Esophagus mucosa (tissue), 1 donor: ENCODE measurements around the gene WRNIP1. TPM values are rescaled to one million over a fixed set of nuclear protein-coding genes. Genes with fewer than 3 reads are reported as not detected.
"Not testable (repeated sequence)": the region's sequence is repeated elsewhere in the genome, so short reads cannot be mapped to it uniquely, and the experiment has no call there.

Source experiments
- ATAC-seq: fragments of 200-7000 bp; cut with Tn5 transposase; one replicate; pipeline ENCODE4 v1.9.1; 2020
- total RNA-seq: library from RNA; stranded (reverse); gene quantifications from one replicate; pipeline ENCODE4 v1.2.4, GENCODE V29; 2023
- donor health status: DM: yes; HTN: yes; CAD: no.

Gene WRNIP1
- total RNA-seq, 1 donor from 2014 or later: 41.2 TPM

GRCh38 chr6:2786269-2786668, 21.1 kb downstream of the WRNIP1 start:
- no peak for ATAC-seq

DNA sequence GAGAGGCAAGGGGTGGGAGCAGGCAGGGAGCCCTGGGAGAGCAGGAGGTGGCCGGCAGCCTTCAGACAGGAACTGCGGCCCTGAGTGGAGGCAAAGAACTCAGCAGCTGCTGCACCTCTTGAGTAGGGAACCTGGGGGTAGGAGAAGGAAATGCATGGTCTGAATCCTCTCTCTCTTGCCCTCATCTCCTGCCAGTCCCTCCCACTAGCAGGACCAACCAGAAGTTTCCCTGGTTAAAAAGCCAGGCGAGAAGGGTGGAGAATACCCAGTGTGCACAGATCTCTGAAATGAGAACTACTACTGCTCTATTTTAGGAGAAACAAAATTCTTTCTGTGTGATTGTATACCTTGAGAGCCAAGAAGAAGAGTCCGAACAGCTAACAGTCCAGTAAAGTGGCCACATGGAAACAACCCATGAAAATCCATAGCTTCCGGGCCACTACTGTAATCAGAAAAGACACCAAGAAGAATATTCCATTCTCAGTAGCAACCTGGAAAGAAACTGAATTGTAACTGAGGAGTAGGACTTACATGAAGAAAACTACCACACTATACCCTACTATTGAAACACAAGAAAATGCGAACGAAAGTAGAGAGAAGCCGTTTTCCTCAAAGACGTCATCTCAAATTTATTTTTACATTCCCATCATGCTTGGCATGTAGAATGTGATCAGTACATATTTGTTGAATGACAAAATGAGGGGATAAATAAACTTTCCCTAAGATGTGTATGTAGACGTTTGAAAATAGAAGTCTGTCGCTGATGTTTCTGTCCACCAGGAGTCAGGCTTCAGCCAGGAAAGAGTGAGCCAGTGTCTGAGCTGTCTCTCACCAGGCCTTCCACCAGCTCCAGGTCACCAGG, 25.6 kb downstream of the WRNIP1 start:
- ATAC-seq: peak; percentile 58

- ATAC-seq: no peak
Observed at GRCh38 chr6:2791450-2791974, 26.3 kb downstream of the WRNIP1 start.

DNA sequence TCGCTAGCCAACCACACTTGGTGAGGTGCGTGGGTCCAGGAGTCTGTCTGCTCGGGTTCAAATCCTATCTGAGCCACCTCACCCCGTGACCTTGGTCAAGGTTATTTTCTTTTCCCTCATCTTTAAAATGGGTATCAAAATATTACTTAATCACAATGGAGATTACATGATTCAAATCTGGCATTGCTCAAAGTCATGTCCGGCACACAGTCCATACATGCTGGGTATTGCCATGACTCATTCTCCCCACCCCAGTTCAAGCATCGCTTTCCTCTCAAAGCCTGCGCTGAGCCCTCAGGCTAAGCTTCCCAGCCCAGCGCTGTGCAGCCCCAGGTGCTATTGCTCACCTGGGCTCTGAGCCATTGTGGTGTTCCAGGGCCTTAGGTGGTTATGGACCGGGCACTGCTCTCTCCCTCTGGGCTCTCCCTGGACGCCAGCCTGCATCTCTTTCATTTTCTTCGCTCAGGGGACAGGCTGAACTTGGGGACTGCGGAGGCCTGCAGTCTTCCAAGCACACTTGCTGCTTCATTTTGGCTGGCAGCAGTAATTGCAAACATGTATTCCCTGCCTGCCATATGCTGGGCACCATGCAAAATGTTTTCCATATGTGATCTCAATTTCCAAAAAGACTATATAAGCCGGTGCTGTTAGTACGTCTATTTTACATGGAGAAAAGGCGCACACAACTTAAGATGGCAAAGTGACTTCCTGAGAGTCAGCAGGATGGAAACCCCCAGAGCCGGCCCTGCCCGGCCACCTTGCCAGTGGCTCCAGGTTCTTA, 27.3 kb downstream of the WRNIP1 start:
- peak; percentile 86 for ATAC-seq

- ATAC-seq: peak; percentile 64
Observed at GRCh38 chr6:2793534-2794151, 28.4 kb downstream of the WRNIP1 start.

DNA sequence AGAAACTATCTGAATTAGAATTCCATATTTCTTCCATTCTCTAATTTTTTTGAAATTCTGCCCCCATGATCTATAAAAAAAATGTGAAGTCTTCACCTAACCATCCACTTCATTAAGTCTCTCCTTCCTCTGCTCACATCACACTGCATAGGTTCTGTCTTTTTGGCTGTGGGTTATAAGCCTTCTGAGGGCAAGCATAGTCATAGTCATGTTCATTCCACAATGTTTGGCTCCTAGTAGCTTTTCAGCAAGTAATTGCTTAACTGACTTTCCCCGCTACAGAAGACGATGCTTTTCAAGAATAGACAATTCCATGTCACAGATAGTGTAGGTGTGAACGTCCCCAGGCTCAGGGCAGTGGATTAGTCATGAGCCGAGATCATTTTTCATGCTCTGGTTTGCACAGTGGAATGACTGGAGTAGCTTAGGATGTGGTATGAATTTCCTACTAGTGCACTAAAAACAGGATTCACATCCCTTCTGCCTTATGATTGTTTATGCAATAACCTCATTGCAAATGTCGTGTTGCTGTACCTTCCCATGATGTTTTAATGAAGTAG, 29.1 kb downstream of the WRNIP1 start:
- peak; percentile 55 for ATAC-seq

GRCh38 chr6:2795162-2795561, 30.0 kb downstream of the WRNIP1 start:
- no peak for ATAC-seq

DNA sequence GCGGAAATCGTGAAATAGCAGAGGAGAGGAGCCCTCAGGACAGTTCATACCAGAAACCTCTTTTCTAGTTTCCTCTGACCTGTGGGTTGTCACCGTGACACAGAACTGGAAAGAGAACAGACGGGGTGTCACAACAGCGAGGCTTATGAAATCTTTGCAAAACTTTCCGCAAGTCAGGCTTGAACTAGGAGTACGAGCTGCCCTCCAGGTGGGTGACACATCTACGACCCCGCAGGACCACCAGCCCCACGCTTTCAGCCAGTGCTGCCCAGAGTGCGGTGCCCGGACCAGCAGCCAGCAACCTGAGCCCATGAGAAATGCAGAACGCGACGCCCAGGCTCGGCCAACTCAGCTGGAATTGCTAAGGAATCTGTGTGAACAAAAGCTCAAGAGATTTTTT, 30.8 kb downstream of the WRNIP1 start:
- ATAC-seq: no peak

DNA sequence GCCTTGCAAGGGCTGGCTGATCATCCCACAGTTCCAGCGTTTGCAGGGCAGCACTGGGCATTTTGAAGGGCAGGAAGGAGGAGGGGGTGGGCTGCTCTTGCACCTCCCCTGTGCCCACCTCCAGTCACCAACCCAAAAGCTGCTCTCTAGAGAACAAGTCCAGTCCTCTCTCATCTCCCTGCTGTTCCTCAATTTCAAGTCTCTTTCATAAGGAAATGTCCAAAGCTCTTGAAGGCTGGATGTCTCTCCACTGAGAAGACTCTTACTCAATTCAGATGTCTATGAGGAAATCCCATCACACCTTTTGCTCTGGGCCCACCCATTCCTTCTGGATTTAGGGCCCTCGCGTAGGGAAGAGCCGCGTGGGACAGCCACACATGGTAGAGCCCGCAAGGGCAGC, 31.7 kb downstream of the WRNIP1 start:
- ATAC-seq: no peak

- ATAC-seq: peak; percentile 31
Observed at GRCh38 chr6:2797564-2798031, 32.4 kb downstream of the WRNIP1 start.

- no peak for ATAC-seq
Observed at GRCh38 chr6:2798586-2799134, 33.5 kb downstream of the WRNIP1 start.

DNA sequence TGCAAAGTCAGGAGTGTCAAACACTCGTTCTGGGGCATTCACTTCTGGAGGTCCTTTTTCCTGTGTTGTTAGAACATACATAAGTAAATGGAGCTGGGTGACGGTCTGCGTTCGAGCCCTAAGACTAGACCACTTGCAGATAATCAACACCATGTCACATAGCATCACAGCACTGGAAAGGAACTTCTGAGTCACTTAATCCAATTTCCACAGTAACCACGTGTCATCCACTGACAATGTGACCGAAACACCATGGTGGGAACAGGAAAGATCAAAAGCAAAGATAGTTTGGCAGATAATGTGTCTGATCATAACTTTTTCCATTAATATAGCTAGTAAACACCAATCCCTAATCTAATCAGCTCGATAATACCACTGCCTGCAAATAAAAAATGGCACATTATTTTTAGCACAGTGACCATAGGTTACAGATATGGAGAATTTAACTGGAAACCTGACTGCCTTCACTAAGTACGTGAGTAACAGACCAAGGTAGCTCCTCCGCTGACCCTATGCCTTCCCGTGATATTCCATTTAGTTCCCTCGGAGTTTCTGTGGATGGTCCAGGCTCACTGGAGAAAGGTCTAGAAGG, 34.8 kb downstream of the WRNIP1 start:
- ATAC-seq: no peak

- no peak for ATAC-seq
Observed at GRCh38 chr6:2800552-2801316, 35.5 kb downstream of the WRNIP1 start.

DNA sequence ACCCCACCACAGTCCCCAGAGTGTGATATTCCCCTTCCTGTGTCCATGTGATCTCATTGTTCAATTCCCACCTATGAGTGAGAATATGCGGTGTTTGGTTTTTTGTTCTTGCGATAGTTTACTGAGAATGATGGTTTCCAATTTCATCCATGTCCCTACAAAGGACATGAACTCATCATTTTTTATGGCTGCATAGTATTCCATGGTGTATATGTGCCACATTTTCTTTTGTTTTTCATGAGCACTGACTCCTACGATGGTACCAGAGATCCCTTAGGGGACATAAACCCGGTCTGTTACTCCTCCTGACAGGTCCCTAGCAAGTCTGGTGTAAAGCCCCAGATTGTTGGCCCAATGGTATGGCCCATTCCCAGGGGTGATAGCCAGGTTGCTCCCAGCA, 36.5 kb downstream of the WRNIP1 start:
- ATAC-seq: not testable (repeated sequence)

- ATAC-seq: no peak
Observed at GRCh38 chr6:2802521-2803060, 37.4 kb downstream of the WRNIP1 start.

GRCh38 chr6:2803731-2804429, 38.7 kb downstream of the WRNIP1 start:
- ATAC-seq: no peak

DNA sequence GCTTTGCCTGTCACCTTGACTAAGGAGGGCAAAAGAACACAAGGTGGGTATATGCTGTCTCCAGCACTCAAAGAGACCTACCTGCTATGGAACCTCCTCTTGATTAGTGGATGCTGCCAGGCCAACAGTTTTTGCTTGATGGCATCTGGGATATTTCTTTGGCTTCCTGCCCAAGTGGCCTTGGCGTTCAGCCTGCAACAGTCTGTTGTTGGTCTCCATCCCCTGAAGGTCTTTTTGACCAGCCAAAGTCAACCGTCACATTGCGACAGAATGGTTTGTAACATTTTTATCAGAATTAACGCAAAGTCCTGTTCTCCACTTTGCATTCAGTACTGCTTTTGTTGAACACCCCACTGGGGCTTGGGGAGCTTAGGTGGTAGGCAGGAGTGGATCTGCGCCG, 39.3 kb downstream of the WRNIP1 start:
- ATAC-seq: no peak

- ATAC-seq: no peak
Observed at GRCh38 chr6:2805031-2805430, 39.8 kb downstream of the WRNIP1 start.

GRCh38 chr6:2806644-2807043, 41.5 kb downstream of the WRNIP1 start:
- ATAC-seq: no peak
